GM19099 (cell line): ENCODE data around the gene RILP.

Experiments used
- POLR2A ChIP-seq: IDR thresholded peaks from 3 replicates; pipeline ENCODE4 v1.6.1; 2011; ENCODE audit warnings: low read depth; ENCODE audit not compliant: insufficient read length; ENCODE audit errors: extremely low read depth

Gene RILP

GRCh38 chr17:1636732-1637285, 12.9 kb downstream of the RILP start:
- TF ChIP-seq POLR2A, result no peak

- TF ChIP-seq POLR2A, result no peak
Observed at GRCh38 chr17:1635675-1636465, 13.8 kb downstream of the RILP start.

GRCh38 chr17:1634841-1635650, 14.6 kb downstream of the RILP start:
- no peak for TF ChIP-seq POLR2A

GRCh38 chr17:1630662-1631061, 19.0 kb downstream of the RILP start:
- TF ChIP-seq POLR2A, result no peak

GRCh38 chr17:1629504-1630310, 20.0 kb downstream of the RILP start:
- no peak for TF ChIP-seq POLR2A

GRCh38 chr17:1628856-1629503, 20.7 kb downstream of the RILP start:
- peak; percentile 56 for TF ChIP-seq POLR2A

- peak; percentile 13 for TF ChIP-seq POLR2A
Observed at GRCh38 chr17:1627982-1628855, 21.4 kb downstream of the RILP start, which contains the start of gene SLC43A2. TSS of gene SLC43A2 (minus strand) at chr17:1628834. CDS start at chr17:1627874, 960 bp downstream.

GRCh38 chr17:1627182-1627981, 22.3 kb downstream of the RILP start:
- TF ChIP-seq POLR2A, result peak; percentile 52

GRCh38 chr17:1626333-1626732, 23.3 kb downstream of the RILP start:
- TF ChIP-seq POLR2A, result no peak

GRCh38 chr17:1625581-1625980, 24.1 kb downstream of the RILP start:
- no peak for TF ChIP-seq POLR2A

GRCh38 chr17:1625053-1625452, 24.6 kb downstream of the RILP start:
- no peak for TF ChIP-seq POLR2A

GRCh38 chr17:1624650-1625049, 25.0 kb downstream of the RILP start:
- TF ChIP-seq POLR2A, result no peak
